ENCODE results near the gene RAB26.

Gene RAB26

DNA sequence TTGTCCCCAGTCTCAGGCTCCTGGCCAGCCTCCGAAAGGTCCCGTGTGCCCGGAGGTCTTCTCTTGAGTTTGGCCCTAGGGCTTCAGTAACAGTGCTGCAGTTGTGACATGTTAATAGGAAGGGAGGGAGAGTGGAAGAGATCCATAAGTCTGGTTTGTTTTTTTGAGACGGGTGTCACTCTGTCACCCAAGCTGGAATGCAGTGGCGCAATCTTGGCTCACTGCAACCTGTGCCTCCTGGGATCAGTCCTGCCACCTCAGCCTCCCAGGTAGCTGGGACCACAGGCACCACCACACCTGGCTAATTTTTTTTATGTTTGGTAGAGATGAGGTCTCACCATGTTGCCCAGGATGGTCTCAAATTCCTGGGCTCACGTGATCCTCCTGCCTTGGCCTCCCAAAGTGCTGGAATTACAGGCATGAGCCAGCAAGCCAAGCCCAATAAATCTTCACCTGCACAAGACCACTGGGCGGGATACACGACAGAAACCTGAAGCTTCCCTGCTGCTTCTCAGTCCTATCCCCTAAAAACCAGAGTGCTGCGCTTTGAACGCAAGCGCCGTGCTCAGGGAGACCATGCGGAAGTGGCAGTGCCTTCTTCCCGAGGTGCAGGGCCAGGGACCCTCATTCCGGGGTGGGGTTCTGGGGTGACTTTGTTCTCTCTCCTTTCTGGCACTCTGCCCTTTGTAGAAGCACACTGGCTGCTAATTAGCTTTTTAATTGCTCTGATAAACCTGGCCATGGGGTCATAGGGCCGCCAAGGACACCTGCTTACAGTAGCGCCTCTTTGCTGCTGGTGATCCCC lies 18.0 kb downstream of the RAB26 start:
- H3K27ac ChIP-seq = no peak overlapping the region
- H3K27me3 ChIP-seq (ENCODE audit: control insufficient read depth, insufficient read depth, low read length) = no peaks in the 10 kb centered on the region
- no peak overlapping the region for H3K4me2 ChIP-seq (ENCODE audit: low read length)
- H3K4me1 ChIP-seq = no peaks in the 10 kb centered on the region
- TF ChIP-seq, protein P1, sequence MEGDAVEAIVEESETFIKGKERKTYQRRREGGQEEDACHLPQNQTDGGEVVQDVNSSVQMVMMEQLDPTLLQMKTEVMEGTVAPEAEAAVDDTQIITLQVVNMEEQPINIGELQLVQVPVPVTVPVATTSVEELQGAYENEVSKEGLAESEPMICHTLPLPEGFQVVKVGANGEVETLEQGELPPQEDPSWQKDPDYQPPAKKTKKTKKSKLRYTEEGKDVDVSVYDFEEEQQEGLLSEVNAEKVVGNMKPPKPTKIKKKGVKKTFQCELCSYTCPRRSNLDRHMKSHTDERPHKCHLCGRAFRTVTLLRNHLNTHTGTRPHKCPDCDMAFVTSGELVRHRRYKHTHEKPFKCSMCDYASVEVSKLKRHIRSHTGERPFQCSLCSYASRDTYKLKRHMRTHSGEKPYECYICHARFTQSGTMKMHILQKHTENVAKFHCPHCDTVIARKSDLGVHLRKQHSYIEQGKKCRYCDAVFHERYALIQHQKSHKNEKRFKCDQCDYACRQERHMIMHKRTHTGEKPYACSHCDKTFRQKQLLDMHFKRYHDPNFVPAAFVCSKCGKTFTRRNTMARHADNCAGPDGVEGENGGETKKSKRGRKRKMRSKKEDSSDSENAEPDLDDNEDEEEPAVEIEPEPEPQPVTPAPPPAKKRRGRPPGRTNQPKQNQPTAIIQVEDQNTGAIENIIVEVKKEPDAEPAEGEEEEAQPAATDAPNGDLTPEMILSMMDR (IDR thresholded peaks at IDR 0.05) = no peak
- no peaks in the 10 kb centered on the region for H3K36me3 ChIP-seq (ENCODE audit: control insufficient read depth, insufficient read depth, low read length)
- H3K79me2 ChIP-seq = no peaks in the 10 kb centered on the region
- H3K9ac ChIP-seq = no peak overlapping the region
- no peaks in the 10 kb centered on the region for H3K9me3 ChIP-seq (ENCODE audit: control insufficient read depth, low read length)
- H2AFZ ChIP-seq = no peak overlapping the region
- no peak overlapping the region for H3K4me3 ChIP-seq (ENCODE audit: low read depth, low read length)

DNA sequence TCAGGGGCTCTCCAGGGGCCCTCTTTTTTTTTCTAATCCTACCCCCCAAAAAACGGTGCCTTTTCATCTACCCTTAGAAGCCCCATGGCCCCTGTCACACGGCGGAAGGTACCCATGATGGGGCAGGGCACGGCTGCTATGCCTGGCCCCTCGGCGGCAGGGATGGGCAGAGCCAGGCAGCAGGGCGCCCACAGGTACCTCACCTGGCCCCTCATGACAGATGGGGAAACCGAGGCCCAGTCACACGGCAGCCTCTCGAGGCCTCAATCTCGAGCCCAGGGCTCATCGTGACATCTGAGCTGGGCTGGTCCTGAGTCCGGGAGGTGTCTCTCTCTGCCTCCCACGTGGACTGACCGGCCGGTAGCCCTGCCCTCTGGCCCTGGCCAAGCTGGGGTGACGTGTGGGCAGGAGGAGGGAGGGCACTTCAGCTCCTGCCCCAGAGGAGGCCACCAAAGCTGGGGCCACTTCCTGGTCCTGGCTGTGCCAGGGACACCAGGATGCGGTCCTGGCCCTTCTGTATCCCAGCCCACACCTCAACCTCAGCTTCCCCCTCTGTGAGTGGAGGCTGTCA lies 18.7 kb downstream of the RAB26 start:
- Histone ChIP-seq H2AFZ (no peak overlapping the region), H3K79me2 (no peaks in the 10 kb centered on the region), H3K4me2 (ENCODE audit: low read length) (no peak overlapping the region), H3K4me3 (ENCODE audit: low read depth, low read length) (no peak overlapping the region), H3K27ac (no peak overlapping the region), H3K27me3 (ENCODE audit: control insufficient read depth, insufficient read depth, low read length) (no peaks in the 10 kb centered on the region), H3K9ac (no peak overlapping the region), H3K9me3 (ENCODE audit: control insufficient read depth, low read length) (no peaks in the 10 kb centered on the region), H3K4me1 (no peaks in the 10 kb centered on the region), H3K36me3 (ENCODE audit: control insufficient read depth, insufficient read depth, low read length) (no peaks in the 10 kb centered on the region)
- TF ChIP-seq, protein P1 (IDR thresholded peaks at IDR 0.05) = no peak

DNA sequence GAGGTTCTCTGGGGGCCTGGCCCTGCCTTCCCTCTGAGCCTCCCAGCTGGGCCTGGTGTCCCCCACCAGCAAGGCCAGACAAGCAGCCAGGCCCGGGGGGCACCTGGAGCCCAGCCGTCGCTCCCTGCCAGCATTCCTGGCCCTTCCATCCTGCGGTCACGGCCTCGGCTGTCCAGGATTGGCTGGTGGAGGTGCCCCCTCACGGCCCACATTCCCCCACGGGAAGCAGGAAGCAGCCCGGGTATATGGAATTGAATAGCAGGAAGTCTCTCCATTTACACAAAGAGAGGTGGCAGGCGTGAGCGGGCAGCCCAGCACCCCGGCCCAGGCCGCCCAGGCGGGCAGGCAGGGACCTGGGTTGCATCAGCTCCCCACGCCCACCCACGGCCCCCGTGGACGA lies 21.7 kb downstream of the RAB26 start:
- Histone ChIP-seq H3K4me1 (no peaks in the 10 kb centered on the region), H3K36me3 (ENCODE audit: control insufficient read depth, insufficient read depth, low read length) (no peaks in the 10 kb centered on the region), H2AFZ (no peak overlapping the region), H3K9me3 (ENCODE audit: control insufficient read depth, low read length) (no peaks in the 10 kb centered on the region), H3K79me2 (no peaks in the 10 kb centered on the region), H3K4me2 (ENCODE audit: low read length) (no peak overlapping the region), H3K27ac (peak overlapping the region; percentile 39), H3K9ac (no peak overlapping the region), H3K4me3 (ENCODE audit: low read depth, low read length) (no peak overlapping the region), H3K27me3 (ENCODE audit: control insufficient read depth, insufficient read depth, low read length) (no peaks in the 10 kb centered on the region)
- TF ChIP-seq, protein P1 (IDR thresholded peaks at IDR 0.05) = no peak

DNA sequence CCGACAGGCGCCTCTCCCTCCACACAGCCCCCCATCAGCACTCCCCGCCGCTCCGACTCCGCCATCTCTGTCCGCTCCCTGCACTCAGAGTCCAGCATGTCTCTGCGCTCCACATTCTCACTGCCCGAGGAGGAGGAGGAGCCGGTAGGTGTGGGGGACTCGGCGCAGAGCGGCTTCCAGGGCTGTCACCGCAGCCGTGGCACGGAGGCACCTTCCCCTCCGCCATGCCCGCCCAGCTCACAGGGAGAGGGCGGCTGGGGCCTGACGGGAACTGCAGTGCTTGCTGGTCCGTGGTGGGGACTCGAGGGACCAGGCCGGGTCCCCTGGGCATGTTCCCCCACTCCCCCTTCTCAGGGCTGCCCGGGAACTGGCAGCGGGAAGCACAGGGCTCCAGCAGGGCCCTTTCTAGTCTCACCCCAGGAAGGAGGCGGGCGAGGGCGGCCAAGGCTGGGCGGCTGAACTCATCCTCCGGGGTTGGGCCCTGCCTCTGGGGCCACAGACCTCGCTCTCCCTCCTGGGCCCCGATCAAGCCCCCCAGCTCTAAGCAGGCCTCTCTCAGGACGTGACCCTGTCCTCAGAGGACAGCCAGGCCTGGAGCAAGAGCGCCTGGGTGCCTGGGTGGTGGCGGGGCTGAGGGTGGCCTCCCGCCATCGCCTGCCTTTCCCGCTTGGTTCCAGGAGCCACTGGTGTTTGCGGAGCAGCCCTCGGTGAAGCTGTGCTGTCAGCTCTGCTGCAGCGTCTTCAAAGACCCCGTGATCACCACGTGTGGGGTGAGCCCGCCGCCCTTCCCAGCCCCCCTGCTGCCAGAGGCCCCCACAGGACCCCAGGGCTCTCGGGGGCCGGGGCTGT lies 22.4 kb downstream of the RAB26 start:
- H3K36me3 ChIP-seq (ENCODE audit: control insufficient read depth, insufficient read depth, low read length) = no peaks in the 10 kb centered on the region
- H3K79me2 ChIP-seq = no peaks in the 10 kb centered on the region
- H2AFZ ChIP-seq = no peak overlapping the region
- no peaks in the 10 kb centered on the region for H3K4me1 ChIP-seq
- H3K27ac ChIP-seq = no peak overlapping the region
- no peaks in the 10 kb centered on the region for H3K27me3 ChIP-seq (ENCODE audit: control insufficient read depth, insufficient read depth, low read length)
- H3K4me2 ChIP-seq (ENCODE audit: low read length) = no peak overlapping the region
- H3K9me3 ChIP-seq (ENCODE audit: control insufficient read depth, low read length) = no peaks in the 10 kb centered on the region
- no peak overlapping the region for H3K9ac ChIP-seq
- no peak overlapping the region for H3K4me3 ChIP-seq (ENCODE audit: low read depth, low read length)
- TF ChIP-seq, protein P1 (IDR thresholded peaks at IDR 0.05) = no peak

Data from parathyroid adenoma (tissue), 2 donors.